ENCODE measurements around the gene HSPA2. TPM values are rescaled to one million over a fixed set of nuclear protein-coding genes. Genes with fewer than 3 reads are reported as not detected.

Gene HSPA2
- total and polyA plus RNA-seq, 2 of the 13 experiments (the other 11 are each of a cell fraction or from before 2014, with no cell fraction given), result 0.15 to 0.27 TPM

GRCh38 chr14:64531567-64531966 is 9.0 kb upstream of the HSPA2 start:
- 97% methylated on average over 2 of the region's 2 CpGs for WGBS (ENCODE audit: low lambda C conversion rate)
- Histone ChIP-seq H3K79me2 (ENCODE audit: insufficient read depth, low read length) (no peaks in the 10 kb centered on the region), H3K27ac (ENCODE audit: extremely low read length, insufficient read depth, low read length) (no peak overlapping the region), H4K20me1 (ENCODE audit: insufficient read depth, low read length) (no peaks in the 10 kb centered on the region), H2AFZ (ENCODE audit: low read length) (no peak overlapping the region), H3K9ac (ENCODE audit: insufficient read depth, low read depth, low read length) (no peak overlapping the region), H3K4me1 (ENCODE audit: insufficient read depth, low read length) (peaks cover 11% of the 10 kb centered on the region), H3K9me3 (ENCODE audit: low read length) (no peaks in the 10 kb centered on the region), H3K4me2 (ENCODE audit: low read depth, low read length) (no peak overlapping the region), H3K4me3 (replicated peaks in 1 of 3; ENCODE audit: insufficient read depth in 1 of 3, low read depth in 2 of 3, low read length in 3 of 3) (no peak overlapping the region), H3K27me3 (ENCODE audit: control insufficient read depth in 1 of 2, insufficient read depth in 2 of 2, low read length in 2 of 2) (no peaks in the 10 kb centered on the region; a peak in 1 of 5 replicates), H3K36me3 (replicated peaks in 1 of 2; ENCODE audit: control insufficient read depth in 1 of 2, insufficient read depth in 2 of 2, low read length in 2 of 2) (no peaks in the 10 kb centered on the region)
- BruUV-seq (replicated peaks), result no TSS peak
- ChIA-PET CTCF (ENCODE audit: low intra/inter-chr PET ratio, low total read pairs) (no interaction called here), POLR2A (no interaction called here)
- in situ Hi-C loops (cut with HindIII; ENCODE audit: extremely low pct_ligation_motif_present, low pct_unique_long_range_greater_than_20kb), result no loop called here
- no peak for DNase-seq (ENCODE audit: low spot score)
- intact Hi-C loops (cut with micrococcal nuclease; ENCODE audit: unreplicated experiment), result no loop called here
- ATAC-seq, result no peak
- FAIRE-seq, result no peak
- TF ChIP-seq ELF3 (CRISPR knock-in tag; IDR thresholded peaks at IDR 0.05) (no peak), ATRX (CRISPR knock-in tag; IDR thresholded peaks at IDR 0.05; ENCODE audit: borderline replicate concordance) (no peak), GATAD2A (CRISPR knock-in tag; IDR thresholded peaks at IDR 0.05) (no peak), ZNF335 (CRISPR knock-in tag; IDR thresholded peaks at IDR 0.05) (no peak), SUZ12 (IDR thresholded peaks at IDR 0.05; ENCODE audit: low read depth, low read length) (no peak)

GRCh38 chr14:64536488-64537245 is 3.9 kb upstream of the HSPA2 start:
- Histone ChIP-seq H3K4me2 (ENCODE audit: low read depth, low read length) (no peak overlapping the region), H3K27ac (ENCODE audit: extremely low read length, insufficient read depth, low read length) (no peak overlapping the region), H2AFZ (ENCODE audit: low read length) (no peak overlapping the region), H3K9ac (ENCODE audit: insufficient read depth, low read depth, low read length) (no peak overlapping the region), H3K4me3 (replicated peaks in 1 of 3; ENCODE audit: insufficient read depth in 1 of 3, low read depth in 2 of 3, low read length in 3 of 3) (no peak overlapping the region), H3K4me1 (ENCODE audit: insufficient read depth, low read length) (peaks cover 18% of the 10 kb centered on the region), H3K36me3 (replicated peaks in 1 of 2; ENCODE audit: control insufficient read depth in 1 of 2, insufficient read depth in 2 of 2, low read length in 2 of 2) (no peaks in the 10 kb centered on the region), H4K20me1 (ENCODE audit: insufficient read depth, low read length) (no peaks in the 10 kb centered on the region), H3K9me3 (ENCODE audit: low read length) (no peaks in the 10 kb centered on the region), H3K79me2 (ENCODE audit: insufficient read depth, low read length) (no peaks in the 10 kb centered on the region), H3K27me3 (ENCODE audit: control insufficient read depth in 1 of 2, insufficient read depth in 2 of 2, low read length in 2 of 2) (no peaks in the 10 kb centered on the region)
- POLR2A ChIA-PET, result no interaction called here
- in situ Hi-C loops (cut with HindIII; ENCODE audit: extremely low pct_ligation_motif_present, low pct_unique_long_range_greater_than_20kb), result no loop called here
- TF ChIP-seq THRA (CRISPR knock-in tag; IDR thresholded peaks at IDR 0.05; ENCODE audit: borderline replicate concordance), result no peak
- TF ChIP-seq MBNL3 (CRISPR knock-in tag; conservative IDR thresholded peaks at IDR 0.05), result no peak
- TF ChIP-seq ZNF552 (CRISPR knock-in tag; IDR thresholded peaks at IDR 0.05; ENCODE audit: borderline replicate concordance), result no peak
- DNase-seq (ENCODE audit: low spot score), result peak; percentile 28
- 25% methylated on average over 4 of the region's 4 CpGs for WGBS (ENCODE audit: low lambda C conversion rate)
- no TSS peak for BruUV-seq (replicated peaks)
- ATAC-seq, result no peak
- intact Hi-C loops (cut with micrococcal nuclease; ENCODE audit: unreplicated experiment), result no loop called here
- FAIRE-seq, result no peak
- CTCF ChIA-PET (ENCODE audit: low intra/inter-chr PET ratio, low total read pairs), result no interaction called here
